ENCODE results near the gene MED14. TPM values are rescaled to one million over a fixed set of nuclear protein-coding genes. Genes with fewer than 3 reads are reported as not detected.

Gene MED14
- total and polyA plus RNA-seq, 3 donors from 2014 or later, result 13.2 to 19.1 (median 16.7) TPM

DNA sequence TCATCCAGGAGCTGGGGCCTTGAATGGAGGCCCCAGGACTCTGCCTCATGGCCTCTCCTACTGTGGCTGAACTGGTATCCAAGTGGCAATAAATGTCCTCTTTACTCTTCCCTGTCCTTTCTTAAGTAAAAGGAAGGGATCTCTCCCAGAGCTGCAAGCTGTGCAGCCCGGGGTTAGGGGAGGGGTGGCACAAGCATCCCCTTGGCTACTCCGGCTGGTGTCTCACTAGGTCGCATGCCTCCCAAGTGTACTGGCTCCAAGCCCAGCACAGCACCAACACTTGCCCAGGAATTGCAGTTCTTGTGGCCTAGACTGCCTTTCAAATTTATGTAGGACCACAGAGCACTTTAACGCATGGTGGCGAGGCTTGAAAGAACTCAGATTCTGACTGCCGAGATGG is 44.7 kb upstream of the MED14 start:
- DNase-seq, result no peak
- Histone ChIP-seq H3K4me3 (no peak overlapping the region), H3K27ac (no peak overlapping the region), H3K36me3 (ENCODE audit: low read depth, missing control alignments) (no peaks in the 10 kb centered on the region), H3K27me3 (no peaks in the 10 kb centered on the region), H3K9me3 (no peaks in the 10 kb centered on the region), H3K4me1 (no peaks in the 10 kb centered on the region)
- WGBS, 2 donors, result 85 to 86% methylated on average over 3 to 6 of the region's 6 CpGs
- intact Hi-C loops (cut with DNase I; ENCODE audit: low total_unique reads), result no loop called here
- TF ChIP-seq, protein P1, sequence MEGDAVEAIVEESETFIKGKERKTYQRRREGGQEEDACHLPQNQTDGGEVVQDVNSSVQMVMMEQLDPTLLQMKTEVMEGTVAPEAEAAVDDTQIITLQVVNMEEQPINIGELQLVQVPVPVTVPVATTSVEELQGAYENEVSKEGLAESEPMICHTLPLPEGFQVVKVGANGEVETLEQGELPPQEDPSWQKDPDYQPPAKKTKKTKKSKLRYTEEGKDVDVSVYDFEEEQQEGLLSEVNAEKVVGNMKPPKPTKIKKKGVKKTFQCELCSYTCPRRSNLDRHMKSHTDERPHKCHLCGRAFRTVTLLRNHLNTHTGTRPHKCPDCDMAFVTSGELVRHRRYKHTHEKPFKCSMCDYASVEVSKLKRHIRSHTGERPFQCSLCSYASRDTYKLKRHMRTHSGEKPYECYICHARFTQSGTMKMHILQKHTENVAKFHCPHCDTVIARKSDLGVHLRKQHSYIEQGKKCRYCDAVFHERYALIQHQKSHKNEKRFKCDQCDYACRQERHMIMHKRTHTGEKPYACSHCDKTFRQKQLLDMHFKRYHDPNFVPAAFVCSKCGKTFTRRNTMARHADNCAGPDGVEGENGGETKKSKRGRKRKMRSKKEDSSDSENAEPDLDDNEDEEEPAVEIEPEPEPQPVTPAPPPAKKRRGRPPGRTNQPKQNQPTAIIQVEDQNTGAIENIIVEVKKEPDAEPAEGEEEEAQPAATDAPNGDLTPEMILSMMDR (IDR thresholded peaks at IDR 0.05), result no peak
- TF ChIP-seq POLR2A (IDR thresholded peaks at IDR 0.05), result no peak

GRCh38 chrX:40778861-40779575 is 43.7 kb upstream of the MED14 start:
- no peak for DNase-seq
- Histone ChIP-seq H3K27me3 (no peaks in the 10 kb centered on the region), H3K4me1 (no peaks in the 10 kb centered on the region), H3K36me3 (ENCODE audit: low read depth, missing control alignments) (no peaks in the 10 kb centered on the region), H3K9me3 (no peaks in the 10 kb centered on the region), H3K4me3 (no peak overlapping the region), H3K27ac (no peak overlapping the region)
- 67 to 72% methylated on average over 2 of the region's 4 CpGs for WGBS, 2 donors
- TF ChIP-seq POLR2A (IDR thresholded peaks at IDR 0.05), result no peak
- TF ChIP-seq, protein P1 (IDR thresholded peaks at IDR 0.05), result no peak
- intact Hi-C loops (cut with DNase I; ENCODE audit: low total_unique reads), result no loop called here

DNA sequence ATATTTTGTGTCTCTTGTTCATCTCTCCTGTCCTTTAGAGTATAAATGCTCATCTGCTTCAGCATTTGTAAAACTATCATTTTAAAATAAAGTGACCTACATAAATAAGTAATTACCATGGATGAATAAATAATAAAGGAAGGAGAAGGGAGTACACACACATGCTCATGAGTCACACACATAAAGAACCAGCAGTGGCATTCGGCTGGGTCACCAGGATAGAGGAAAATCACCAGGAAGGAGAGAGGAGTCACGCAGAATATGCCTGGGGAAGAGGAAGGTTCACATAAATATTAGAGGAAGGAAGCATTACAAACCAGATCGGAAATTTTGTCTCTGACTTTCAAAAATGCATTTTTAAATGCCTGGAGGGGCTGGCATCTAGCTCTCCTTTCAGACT is 38.5 kb upstream of the MED14 start:
- no peak overlapping the region for H3K4me3 ChIP-seq
- no peaks in the 10 kb centered on the region for H3K27me3 ChIP-seq
- 43 to 63% methylated on average over 3 of the region's 3 CpGs for WGBS, 2 donors
- H3K27ac ChIP-seq, result no peak overlapping the region
- no peaks in the 10 kb centered on the region for H3K4me1 ChIP-seq
- no peak for DNase-seq
- H3K36me3 ChIP-seq (ENCODE audit: low read depth, missing control alignments), result no peaks in the 10 kb centered on the region
- no peak for TF ChIP-seq POLR2A (IDR thresholded peaks at IDR 0.05)
- TF ChIP-seq, protein P1 (IDR thresholded peaks at IDR 0.05), result no peak
- intact Hi-C loops (cut with DNase I; ENCODE audit: low total_unique reads), result no loop called here
- H3K9me3 ChIP-seq, result no peaks in the 10 kb centered on the region

DNA sequence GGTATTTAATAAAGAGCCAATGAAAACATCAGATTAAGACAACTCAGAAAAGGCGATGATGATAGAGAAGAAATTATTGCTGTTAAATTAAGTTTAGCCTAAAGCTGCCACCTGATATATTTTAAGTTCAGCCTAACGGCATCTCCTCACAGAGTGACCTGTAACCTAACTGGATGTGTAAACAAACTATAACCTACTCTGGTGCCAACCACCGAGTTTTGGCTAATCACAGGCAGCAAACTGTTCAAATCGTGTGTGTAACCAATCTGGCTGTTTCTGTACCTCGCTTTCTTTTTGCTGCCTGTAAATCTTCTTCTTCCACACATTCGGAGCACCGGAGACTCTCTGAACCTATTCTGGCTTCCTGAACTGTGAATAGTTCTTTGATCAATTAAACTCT is 37.8 kb upstream of the MED14 start:
- WGBS, 2 donors, result 69 to 84% methylated on average over 7 of the region's 7 CpGs
- Histone ChIP-seq H3K27ac (no peak overlapping the region), H3K9me3 (no peaks in the 10 kb centered on the region), H3K4me1 (no peaks in the 10 kb centered on the region), H3K36me3 (ENCODE audit: low read depth, missing control alignments) (no peaks in the 10 kb centered on the region), H3K4me3 (no peak overlapping the region), H3K27me3 (no peaks in the 10 kb centered on the region)
- TF ChIP-seq, protein P1 (IDR thresholded peaks at IDR 0.05), result no peak
- no peak for TF ChIP-seq POLR2A (IDR thresholded peaks at IDR 0.05)
- DNase-seq, result no peak
- intact Hi-C loops (cut with DNase I; ENCODE audit: low total_unique reads), result no loop called here

DNA sequence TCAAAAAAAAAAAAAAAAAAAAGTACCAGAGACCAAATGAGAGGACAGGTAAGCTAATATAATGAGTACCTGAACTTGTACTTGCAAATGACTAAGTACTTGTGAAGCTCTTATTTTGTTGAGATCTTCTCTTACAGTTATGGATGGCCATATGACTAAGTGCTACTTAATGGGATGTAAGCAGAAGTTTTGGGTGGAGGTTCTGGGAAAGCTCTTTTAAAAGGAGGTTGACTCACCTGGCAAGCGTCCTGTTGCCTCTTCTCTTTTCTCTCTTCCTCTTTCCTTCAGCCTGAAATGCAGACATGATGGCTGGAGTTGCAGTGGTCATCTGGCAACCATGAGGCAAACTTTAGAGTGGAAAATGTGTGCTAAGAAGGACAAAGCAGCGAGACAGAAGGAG is 36.9 kb upstream of the MED14 start:
- 85 to 94% methylated on average over 2 of the region's 2 CpGs for WGBS, 2 donors
- TF ChIP-seq, protein P1 (IDR thresholded peaks at IDR 0.05), result no peak
- TF ChIP-seq POLR2A (IDR thresholded peaks at IDR 0.05), result no peak
- no peaks in the 10 kb centered on the region for H3K4me1 ChIP-seq
- no peak overlapping the region for H3K4me3 ChIP-seq
- no peaks in the 10 kb centered on the region for H3K36me3 ChIP-seq (ENCODE audit: low read depth, missing control alignments)
- DNase-seq, result no peak
- H3K9me3 ChIP-seq, result no peaks in the 10 kb centered on the region
- no peaks in the 10 kb centered on the region for H3K27me3 ChIP-seq
- H3K27ac ChIP-seq, result no peak overlapping the region
- intact Hi-C loops (cut with DNase I; ENCODE audit: low total_unique reads), result no loop called here

Measured in testis (tissue), 3 donors.